IMR-90 (cell line): ENCODE results near the gene C1GALT1.

ENCODE experiments used
- CEBPB ChIP-seq: IDR thresholded peaks from 2 replicates; pipeline ENCODE4 v1.6.1; 2012; ENCODE audit warnings: low read depth, low read length, improper control_type of control experiment
- CTCF ChIP-seq: conservative IDR thresholded peaks from 2 replicates; pipeline ENCODE4 v1.5.1; 2012; ENCODE audit warnings: mild to moderate bottlenecking, low read depth, low read length, improper control_type of control experiment
- ELK1 ChIP-seq: fragments of 150-350 bp; IDR thresholded peaks from 2 replicates; pipeline ENCODE4 v1.6.1; 2016; ENCODE audit warnings: low read depth, mild to moderate bottlenecking, low read length, moderate library complexity, borderline replicate concordance
- FOS ChIP-seq: fragments of 150-350 bp; IDR thresholded peaks from 2 replicates; pipeline ENCODE4 v1.6.1; 2016; ENCODE audit warnings: low read depth, low read length
- MXI1 ChIP-seq: IDR thresholded peaks from 2 replicates; pipeline ENCODE4 v1.6.1; 2012; ENCODE audit warnings: low read depth, mild to moderate bottlenecking, low read length, moderate library complexity, borderline replicate concordance
- NFE2L2 ChIP-seq: fragments of 150-350 bp; IDR thresholded peaks from 2 replicates; pipeline ENCODE4 v1.6.1; 2016; ENCODE audit warnings: low read depth, mild to moderate bottlenecking, low read length
- POLR2A ChIP-seq: IDR thresholded peaks from 2 replicates; pipeline ENCODE4 v1.6.1; 2012; ENCODE audit warnings: mild to moderate bottlenecking, low read depth, low read length
- RFX5 ChIP-seq: IDR thresholded peaks from 2 replicates; pipeline ENCODE4 v1.8.0; 2012; ENCODE audit warnings: low read depth, mild to moderate bottlenecking, low read length, moderate library complexity
- USF2 ChIP-seq: fragments of 150-350 bp; IDR thresholded peaks from 2 replicates; pipeline ENCODE4 v1.6.1; 2017; ENCODE audit warnings: mild to moderate bottlenecking, antibody characterized with exemption, low read length, low read depth

GRCh38 chr7:7231000-7231399, 48.7 kb downstream of the C1GALT1 start:
- TF ChIP-seq FOS, result no peak
- TF ChIP-seq ELK1, result no peak
- TF ChIP-seq CEBPB, result no peak
- TF ChIP-seq CTCF, result no peak
- TF ChIP-seq POLR2A, result no peak
- no peak for TF ChIP-seq NFE2L2
- no peak for TF ChIP-seq USF2
- TF ChIP-seq RFX5, result no peak
- no peak for TF ChIP-seq MXI1
